ENCODE results near the gene HASPIN.
A peak's percentile ranks its signal among the peaks of the same experiment; 100 is the strongest.

HASPIN gene

GRCh38 chr17:3708366-3708765 is 15.3 kb upstream of the HASPIN start:
- H3K9me2 ChIP-seq (ENCODE audit: low read depth, low read length), result no peaks in the 10 kb centered on the region
- no peak overlapping the region for H3K4me2 ChIP-seq (ENCODE audit: low read length)
- no peak overlapping the region for H3K4me3 ChIP-seq (ENCODE audit: low read depth, low read length, poor library complexity, severe bottlenecking)
- TF ChIP-seq CTCF (IDR thresholded peaks at IDR 0.05; ENCODE audit: low read length), result no peak
- TF ChIP-seq EZH2 (IDR thresholded peaks at IDR 0.05; ENCODE audit: borderline replicate concordance, low read length), result no peak
- H3K4me1 ChIP-seq (ENCODE audit: insufficient read depth, low read length, severe bottlenecking), result peaks cover 28% of the 10 kb centered on the region
- H3K36me3 ChIP-seq (ENCODE audit: insufficient read depth, low read length), result peaks cover 14% of the 10 kb centered on the region
- H3F3A ChIP-seq (ENCODE audit: insufficient read depth, low read length), result no peaks in the 10 kb centered on the region
- no peaks in the 10 kb centered on the region for H3K79me2 ChIP-seq (ENCODE audit: insufficient read depth, low read length)
- H3K27me3 ChIP-seq (ENCODE audit: insufficient read depth, low read length), result no peaks in the 10 kb centered on the region
- H4K20me1 ChIP-seq (ENCODE audit: insufficient read depth, low read length), result no peaks in the 10 kb centered on the region
- H3K9ac ChIP-seq (ENCODE audit: low read length), result no peak overlapping the region
- no peaks in the 10 kb centered on the region for H3K9me3 ChIP-seq (ENCODE audit: low read length)
- H3K27ac ChIP-seq (ENCODE audit: low read depth, low read length, poor library complexity, severe bottlenecking), result no peak overlapping the region
- no peak overlapping the region for H2AFZ ChIP-seq (ENCODE audit: low read length)

GRCh38 chr17:3710951-3711383 is 12.7 kb upstream of the HASPIN start:
- H2AFZ ChIP-seq (ENCODE audit: low read length), result no peak overlapping the region
- H3K9me3 ChIP-seq (ENCODE audit: low read length), result no peaks in the 10 kb centered on the region
- no peak overlapping the region for H3K4me3 ChIP-seq (ENCODE audit: low read depth, low read length, poor library complexity, severe bottlenecking)
- H3K9ac ChIP-seq (ENCODE audit: low read length), result no peak overlapping the region
- H3K79me2 ChIP-seq (ENCODE audit: insufficient read depth, low read length), result no peaks in the 10 kb centered on the region
- no peaks in the 10 kb centered on the region for H4K20me1 ChIP-seq (ENCODE audit: insufficient read depth, low read length)
- no peaks in the 10 kb centered on the region for H3F3A ChIP-seq (ENCODE audit: insufficient read depth, low read length)
- no peak for TF ChIP-seq CTCF (IDR thresholded peaks at IDR 0.05; ENCODE audit: low read length)
- no peak for TF ChIP-seq EZH2 (IDR thresholded peaks at IDR 0.05; ENCODE audit: borderline replicate concordance, low read length)
- peaks cover 31% of the 10 kb centered on the region for H3K36me3 ChIP-seq (ENCODE audit: insufficient read depth, low read length)
- H3K27me3 ChIP-seq (ENCODE audit: insufficient read depth, low read length), result no peaks in the 10 kb centered on the region
- H3K4me1 ChIP-seq (ENCODE audit: insufficient read depth, low read length, severe bottlenecking), result peaks cover 28% of the 10 kb centered on the region
- peak overlapping the region; percentile 42; the same call in 1 of the 2 replicates for H3K4me2 ChIP-seq (ENCODE audit: low read length)
- no peaks in the 10 kb centered on the region for H3K9me2 ChIP-seq (ENCODE audit: low read depth, low read length)
- peak overlapping the region; percentile 11 for H3K27ac ChIP-seq (ENCODE audit: low read depth, low read length, poor library complexity, severe bottlenecking)

GRCh38 chr17:3712811-3713463 is 10.8 kb upstream of the HASPIN start:
- no peaks in the 10 kb centered on the region for H3K27me3 ChIP-seq (ENCODE audit: insufficient read depth, low read length)
- H4K20me1 ChIP-seq (ENCODE audit: insufficient read depth, low read length), result no peaks in the 10 kb centered on the region
- H3K9ac ChIP-seq (ENCODE audit: low read length), result no peak overlapping the region
- no peak overlapping the region for H3K27ac ChIP-seq (ENCODE audit: low read depth, low read length, poor library complexity, severe bottlenecking)
- no peaks in the 10 kb centered on the region for H3F3A ChIP-seq (ENCODE audit: insufficient read depth, low read length)
- peaks cover 32% of the 10 kb centered on the region for H3K4me1 ChIP-seq (ENCODE audit: insufficient read depth, low read length, severe bottlenecking)
- H3K4me3 ChIP-seq (ENCODE audit: low read depth, low read length, poor library complexity, severe bottlenecking), result no peak overlapping the region
- H3K4me2 ChIP-seq (ENCODE audit: low read length), result no peak overlapping the region
- H3K9me2 ChIP-seq (ENCODE audit: low read depth, low read length), result no peaks in the 10 kb centered on the region
- H3K79me2 ChIP-seq (ENCODE audit: insufficient read depth, low read length), result no peaks in the 10 kb centered on the region
- H2AFZ ChIP-seq (ENCODE audit: low read length), result no peak overlapping the region
- H3K9me3 ChIP-seq (ENCODE audit: low read length), result no peaks in the 10 kb centered on the region
- TF ChIP-seq EZH2 (IDR thresholded peaks at IDR 0.05; ENCODE audit: borderline replicate concordance, low read length), result no peak
- TF ChIP-seq CTCF (IDR thresholded peaks at IDR 0.05; ENCODE audit: low read length), result no peak
- H3K36me3 ChIP-seq (ENCODE audit: insufficient read depth, low read length), result peaks cover 51% of the 10 kb centered on the region

All from OCI-LY1 (cell line).